T-helper 9 cell (primary cell): ENCODE data around the gene RAB12.

Source experiments
- DNase-seq: peaks from one replicate; pipeline ENCODE4 v3.0.0-alpha.2; 2020

Gene RAB12

DNA sequence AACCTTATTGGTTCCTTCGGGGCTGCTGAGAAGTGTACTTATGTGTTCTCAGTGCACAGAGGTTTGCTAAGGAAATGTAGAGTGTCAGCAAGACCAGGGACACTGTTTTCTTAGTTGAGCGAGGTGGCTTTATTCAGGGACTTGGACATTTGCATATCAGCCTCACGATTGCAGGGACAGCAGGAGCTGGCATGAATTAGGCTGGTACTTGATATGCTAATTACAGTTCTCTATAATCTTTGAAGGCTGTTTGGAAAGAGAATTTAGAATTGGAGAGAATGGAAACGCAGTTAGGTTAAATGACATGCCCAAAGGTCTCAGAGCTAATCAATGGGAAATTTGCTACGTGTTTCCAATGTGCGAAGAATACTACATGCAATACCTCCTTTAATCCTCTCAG, 77.4 kb downstream of the RAB12 start:
- DNase-seq, result no peak

- DNase-seq, result no peak
Observed at GRCh38 chr18:8688216-8688800, 79.1 kb downstream of the RAB12 start.

- no peak for DNase-seq
Observed at GRCh38 chr18:8688816-8689215, 79.6 kb downstream of the RAB12 start.
